Mesenchymal stem cell (in vitro differentiated cells and primary cell): ENCODE measurements around the gene SDCBP2.
A peak's percentile ranks its signal among the peaks of the same experiment; 100 is the strongest.

Source experiments
- DNase-seq: peaks from one replicate; pipeline ENCODE4 v3.0.0-alpha.2; 2013
- H2AFZ ChIP-seq: one replicate; pipeline ENCODE4 v1.6.1; 2013; ENCODE audit warnings: low read depth, mild to moderate bottlenecking, control low read depth, inconsistent platforms, low read length, moderate library complexity
- H2AK5ac ChIP-seq: 2 replicates; pipeline ENCODE4 v1.6.1; 2013; ENCODE audit warnings: low read length, moderate library complexity, mild to moderate bottlenecking, inconsistent platforms; ENCODE audit not compliant: severe bottlenecking
- H2BK120ac ChIP-seq: one replicate; pipeline ENCODE4 v1.6.1; 2013; ENCODE audit warnings: low read depth, mild to moderate bottlenecking, inconsistent platforms, low read length, moderate library complexity
- H2BK12ac ChIP-seq, 2 experiments: one replicate each; pipeline ENCODE4 v1.6.1; 2013; ENCODE audit warnings: inconsistent platforms in 2 of 2, low read length in 2 of 2, mild to moderate bottlenecking in 2 of 2, moderate library complexity in 2 of 2, control low read depth in 1 of 2
- H2BK15ac ChIP-seq: one replicate; pipeline ENCODE4 v1.6.1; 2013; ENCODE audit warnings: mild to moderate bottlenecking, low read depth, inconsistent platforms; ENCODE audit not compliant: poor library complexity, severe bottlenecking
- H2BK5ac ChIP-seq: 2 replicates; pipeline ENCODE4 v1.6.1; 2013; ENCODE audit warnings: low read depth, mild to moderate bottlenecking, low read length, control low read depth, inconsistent platforms; ENCODE audit not compliant: poor library complexity, severe bottlenecking
- H3K14ac ChIP-seq, 2 experiments: one replicate each; pipeline ENCODE4 v1.6.1; 2013; ENCODE audit warnings: inconsistent platforms in 2 of 2, low read length in 2 of 2, control low read depth in 1 of 2, mild to moderate bottlenecking in 1 of 2, moderate library complexity in 1 of 2
- H3K18ac ChIP-seq, 2 experiments: one replicate each; pipeline ENCODE4 v1.6.1; 2013; ENCODE audit warnings: inconsistent platforms in 2 of 2, low read length in 2 of 2, control low read depth in 1 of 2, low read depth in 1 of 2, mild to moderate bottlenecking in 1 of 2
- H3K23ac ChIP-seq, 2 experiments: one replicate each; pipeline ENCODE4 v1.6.1; 2013; ENCODE audit warnings: inconsistent platforms in 2 of 2, low read length in 2 of 2, mild to moderate bottlenecking in 2 of 2, moderate library complexity in 2 of 2, control low read depth in 1 of 2
- H3K27ac ChIP-seq: 2 replicates; pipeline ENCODE4 v1.5.1; 2013; ENCODE audit warnings: mild to moderate bottlenecking, moderate library complexity, low read length, control low read depth, inconsistent platforms; ENCODE audit not compliant: poor library complexity, severe bottlenecking
- H3K27me3 ChIP-seq, 2 experiments: 2 replicates each; pipeline versions ENCODE4 v1.6.1 to v1.7.0; 2013; ENCODE audit warnings: low read length in 2 of 2, mild to moderate bottlenecking in 2 of 2, moderate library complexity in 2 of 2, control low read depth in 1 of 2, inconsistent platforms in 1 of 2; ENCODE audit not compliant: control insufficient read depth in 1 of 2, insufficient read depth in 1 of 2
- H3K36me3 ChIP-seq, 2 experiments: 2 replicates each; pipeline versions ENCODE4 v1.6.1 to v1.7.0; 2013; ENCODE audit warnings: low read length in 2 of 2, control low read depth in 1 of 2, inconsistent platforms in 1 of 2, low read depth in 1 of 2, mild to moderate bottlenecking in 1 of 2; ENCODE audit not compliant: insufficient read depth in 2 of 2, control insufficient read depth in 1 of 2
- H3K4ac ChIP-seq, 2 experiments: one replicate each; pipeline ENCODE4 v1.6.1; 2013; ENCODE audit warnings: inconsistent platforms in 2 of 2, low read length in 2 of 2, mild to moderate bottlenecking in 2 of 2, moderate library complexity in 2 of 2, control low read depth in 1 of 2, low read depth in 1 of 2
- H3K4me1 ChIP-seq: 2 replicates; pipeline ENCODE4 v1.6.1; 2013; ENCODE audit warnings: low read depth, low read length, control low read depth; ENCODE audit not compliant: control insufficient read depth, insufficient read depth
- H3K4me2 ChIP-seq: 2 replicates; pipeline ENCODE4 v1.6.1; 2013; ENCODE audit warnings: low read length, mild to moderate bottlenecking, inconsistent platforms; ENCODE audit not compliant: poor library complexity, severe bottlenecking
- H3K4me3 ChIP-seq, 2 experiments: 2 replicates each; pipeline versions ENCODE4 v1.5.1 to v1.7.0; 2013; ENCODE audit warnings: low read length in 2 of 2, mild to moderate bottlenecking in 2 of 2, control low read depth in 1 of 2, low read depth in 1 of 2; ENCODE audit not compliant: insufficient read depth in 1 of 2
- H3K79me1 ChIP-seq: replicated peaks from 2 replicates; pipeline ENCODE4 v1.6.1; 2013; ENCODE audit warnings: mild to moderate bottlenecking, control low read depth, low read length, inconsistent platforms; ENCODE audit not compliant: poor library complexity, severe bottlenecking
- H3K9ac ChIP-seq: 2 replicates; pipeline ENCODE4 v1.7.0; 2013; ENCODE audit warnings: mild to moderate bottlenecking, low read length, moderate library complexity
- H3K9me3 ChIP-seq: 2 replicates; pipeline ENCODE4 v1.7.0; 2013; ENCODE audit warnings: mild to moderate bottlenecking, low read length; ENCODE audit not compliant: control insufficient read depth
- H4K8ac ChIP-seq: one replicate; pipeline ENCODE4 v1.6.1; 2013; ENCODE audit warnings: inconsistent platforms, mild to moderate bottlenecking, low read length, moderate library complexity
- H4K91ac ChIP-seq: one replicate; pipeline ENCODE4 v1.6.1; 2013; ENCODE audit warnings: mild to moderate bottlenecking, low read length, inconsistent platforms
- WGBS: methylation state at CpG from one replicate; pipeline ENCODE4 v1.1.7; 2013; ENCODE audit warnings: mixed read lengths; 5-methylcytosine and 5-hydroxymethylcytosine counted together

Gene SDCBP2

GRCh38 chr20:1338096-1338495 is 9.2 kb upstream of the SDCBP2 start:
- 100% methylated on average over 5 of the region's 5 CpGs for WGBS
- Histone ChIP-seq H4K8ac (no peak overlapping the region), H3K23ac (no peak overlapping the region), H2BK12ac (no peak overlapping the region), H3K27me3 (no peaks in the 10 kb centered on the region), H4K91ac (no peak overlapping the region), H3K79me1 (peaks cover 36% of the 10 kb centered on the region), H3K4me3 (no peak overlapping the region), H2BK5ac (no peak overlapping the region), H3K9me3 (no peaks in the 10 kb centered on the region), H3K14ac (no peak overlapping the region), H2BK120ac (no peak overlapping the region), H3K18ac (no peak overlapping the region), H3K9ac (no peak overlapping the region), H2AFZ (no peak overlapping the region), H3K4ac (no peak overlapping the region), H2BK15ac (no peak overlapping the region), H3K4me2 (no peak overlapping the region), H2AK5ac (no peak overlapping the region), H3K4me1 (peaks cover 4% of the 10 kb centered on the region), H3K27ac (no peak overlapping the region), H3K36me3 (peaks cover 13 to 17% of the 10 kb centered on the region in 2 experiments)
- DNase-seq = no peak

DNA sequence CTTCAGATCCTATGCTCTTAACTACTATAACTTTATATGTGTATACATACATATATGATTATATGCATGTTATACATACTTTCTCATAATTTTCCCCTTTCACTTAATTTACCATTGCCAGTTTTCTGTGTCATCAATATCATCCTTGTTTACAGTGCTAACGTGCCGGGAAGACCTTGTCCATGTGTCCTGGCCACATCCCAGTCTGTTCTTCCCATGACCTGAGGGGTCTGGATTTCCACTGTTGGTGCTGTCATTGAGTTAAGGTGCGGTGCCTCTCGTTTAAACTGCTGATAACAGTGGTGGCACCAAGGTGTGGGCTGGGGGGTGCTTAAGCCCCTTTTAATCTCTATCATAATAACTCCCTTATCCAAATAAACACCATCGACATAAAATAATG is 8.5 kb upstream of the SDCBP2 start:
- H3K14ac ChIP-seq = no peak overlapping the region
- H2BK12ac ChIP-seq = no peak overlapping the region
- no peak overlapping the region for H4K91ac ChIP-seq
- peaks cover 4% of the 10 kb centered on the region for H3K4me1 ChIP-seq
- WGBS = 89% methylated on average over 4 of the region's 5 CpGs
- H3K36me3 ChIP-seq = peaks cover 19 to 22% of the 10 kb centered on the region in 2 experiments
- H2BK15ac ChIP-seq = no peak overlapping the region
- H2BK5ac ChIP-seq = no peak overlapping the region
- no peak overlapping the region for H3K23ac ChIP-seq
- no peak overlapping the region for H3K4me2 ChIP-seq
- H3K9ac ChIP-seq = no peak overlapping the region
- no peak overlapping the region for H3K27ac ChIP-seq
- H2AFZ ChIP-seq = no peak overlapping the region
- no peaks in the 10 kb centered on the region for H3K27me3 ChIP-seq
- H3K4ac ChIP-seq = no peak overlapping the region
- no peak overlapping the region for H2AK5ac ChIP-seq
- no peak overlapping the region for H3K4me3 ChIP-seq
- peaks cover 41% of the 10 kb centered on the region for H3K79me1 ChIP-seq
- no peaks in the 10 kb centered on the region for H3K9me3 ChIP-seq
- DNase-seq = no peak
- no peak overlapping the region for H3K18ac ChIP-seq
- H2BK120ac ChIP-seq = no peak overlapping the region
- H4K8ac ChIP-seq = no peak overlapping the region

DNA sequence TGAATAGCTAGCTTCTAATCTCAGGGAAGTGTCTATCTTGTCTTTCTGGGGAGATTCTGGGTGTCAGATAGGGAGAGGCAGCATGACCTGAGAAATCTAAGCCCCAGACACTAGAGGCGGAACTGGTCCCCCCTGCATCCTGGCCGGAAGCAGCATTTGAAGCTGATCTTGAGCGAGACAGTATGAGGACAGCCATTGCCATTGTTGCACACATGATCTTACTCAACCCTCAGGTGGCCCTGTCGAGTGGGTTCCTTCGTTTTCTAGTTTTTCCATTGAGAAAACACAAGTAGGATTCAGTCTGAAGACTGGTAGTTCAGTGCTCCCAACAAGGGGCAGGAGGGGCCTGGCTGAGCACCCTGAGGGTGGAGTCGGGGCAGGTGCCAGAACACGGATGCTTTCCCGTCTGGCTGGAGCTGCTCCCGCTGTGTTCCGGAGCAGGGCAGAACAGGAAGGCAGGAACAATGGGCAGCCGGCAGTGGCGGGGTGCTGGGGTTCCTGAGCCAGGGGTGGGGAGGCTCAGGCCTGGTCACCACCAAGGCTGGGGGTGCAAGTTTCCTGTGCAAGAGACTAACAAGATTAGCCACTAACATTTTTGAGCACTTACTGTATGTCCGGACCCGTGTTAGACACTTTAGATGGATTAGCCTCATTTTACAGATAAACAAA is 7.9 kb upstream of the SDCBP2 start:
- Histone ChIP-seq H3K14ac (no peak overlapping the region), H2BK12ac (peak overlapping the region in 1 of 2 experiments; percentile 1), H2BK5ac (no peak overlapping the region), H2AFZ (no peak overlapping the region), H3K9ac (no peak overlapping the region), H4K8ac (no peak overlapping the region), H3K4me1 (peaks cover 4% of the 10 kb centered on the region), H3K36me3 (peaks cover 22 to 25% of the 10 kb centered on the region in 2 experiments), H3K9me3 (no peaks in the 10 kb centered on the region), H3K4me3 (no peak overlapping the region), H3K23ac (peak overlapping the region in 1 of 2 experiments; percentile 23), H3K18ac (peak overlapping the region in 1 of 2 experiments; percentile 42), H3K27ac (no peak overlapping the region), H3K4me2 (no peak overlapping the region), H3K27me3 (no peaks in the 10 kb centered on the region), H4K91ac (no peak overlapping the region), H2BK120ac (no peak overlapping the region), H3K4ac (no peak overlapping the region), H3K79me1 (peaks cover 43% of the 10 kb centered on the region), H2BK15ac (no peak overlapping the region), H2AK5ac (no peak overlapping the region)
- WGBS = 74% methylated on average over 12 of the region's 14 CpGs
- DNase-seq = no peak

GRCh38 chr20:1335961-1336698 is 7.2 kb upstream of the SDCBP2 start:
- Histone ChIP-seq H4K8ac (no peak overlapping the region), H2BK120ac (no peak overlapping the region), H3K23ac (no peak overlapping the region), H3K36me3 (peaks cover 23 to 28% of the 10 kb centered on the region in 2 experiments), H3K14ac (no peak overlapping the region), H2BK12ac (no peak overlapping the region), H3K9ac (no peak overlapping the region), H2BK5ac (no peak overlapping the region), H3K27me3 (no peaks in the 10 kb centered on the region), H3K9me3 (no peaks in the 10 kb centered on the region), H3K4me3 (no peak overlapping the region), H3K18ac (no peak overlapping the region), H3K27ac (no peak overlapping the region), H4K91ac (no peak overlapping the region), H2AK5ac (no peak overlapping the region), H2BK15ac (no peak overlapping the region), H2AFZ (no peak overlapping the region), H3K4me2 (no peak overlapping the region), H3K4me1 (peaks cover 4% of the 10 kb centered on the region), H3K4ac (no peak overlapping the region), H3K79me1 (peaks cover 46% of the 10 kb centered on the region)
- 89% methylated on average over 6 of the region's 6 CpGs for WGBS
- no peak for DNase-seq
